22Rv1 (cell line): Measurements from ENCODE around the gene SYNE1.

Experiments
- CTCF ChIP-seq: fragments of 450-650 bp; IDR thresholded peaks from 2 replicates; pipeline ENCODE4 v1.5.1; 2017; ENCODE audit warnings: mild to moderate bottlenecking
- ZFX ChIP-seq: fragments of 450-650 bp; IDR thresholded peaks from 2 replicates; pipeline ENCODE4 v1.6.1; 2017; ENCODE audit warnings: antibody characterized with exemption, borderline replicate concordance

- no peak for TF ChIP-seq CTCF
- TF ChIP-seq ZFX: no peak
These were observed 36.1 kb upstream of the SYNE1 start for GRCh38 chr6:152673236-152673635.
